Measurements from ENCODE around the gene TFR2. TPM values are rescaled to one million over a fixed set of nuclear protein-coding genes. Genes with fewer than 3 reads are reported as not detected.
A peak's percentile ranks its signal among the peaks of the same experiment; 100 is the strongest.

The TFR2 gene
- total and polyA plus RNA-seq, 2 of the 13 experiments (the other 11 are each of a cell fraction or from before 2014, with no cell fraction given): 36.9 to 64.2 TPM

GRCh38 chr7:100612730-100613390 is 28.5 kb downstream of the TFR2 start (continued):
- TF ChIP-seq SKI (IDR thresholded peaks at IDR 0.05; ENCODE audit: partially characterized antibody) (no peak), ZNF687 (CRISPR knock-in tag; IDR thresholded peaks at IDR 0.05) (peak; percentile 44), HINFP (CRISPR knock-in tag; IDR thresholded peaks at IDR 0.05; ENCODE audit: low read depth) (no peak), ZBTB40 (IDR thresholded peaks at IDR 0.05) (no peak), ZBTB40 (CRISPR knock-in tag; IDR thresholded peaks at IDR 0.05) (no peak), ZNF530 (CRISPR knock-in tag; IDR thresholded peaks at IDR 0.05; ENCODE audit: low read depth) (no peak), GABPA (IDR thresholded peaks at IDR 0.05; ENCODE audit: low read depth, low read length) (no peak), GABPA (CRISPR knock-in tag; IDR thresholded peaks at IDR 0.05; ENCODE audit: low read depth) (no peak), TBX2 (CRISPR knock-in tag; IDR thresholded peaks at IDR 0.05; ENCODE audit: borderline replicate concordance) (no peak), DR1 (CRISPR knock-in tag; IDR thresholded peaks at IDR 0.05) (no peak), ZNF749 (CRISPR knock-in tag; IDR thresholded peaks at IDR 0.05; ENCODE audit: borderline replicate concordance) (no peak), KLF12 (CRISPR knock-in tag; IDR thresholded peaks at IDR 0.05; ENCODE audit: borderline replicate concordance) (no peak), ZBTB25 (CRISPR knock-in tag; IDR thresholded peaks at IDR 0.05) (no peak), DPF2 (CRISPR knock-in tag; IDR thresholded peaks at IDR 0.05; ENCODE audit: borderline replicate concordance, low read depth) (no peak)
